HepG2 (cell line): ENCODE results near the gene APC2. TPM values are rescaled to one million over a fixed set of nuclear protein-coding genes. Genes with fewer than 3 reads are reported as not detected.

Experiments used
- FOXP1 ChIP-seq, 2 experiments: fragments of 450-650 bp in 1 of 2; IDR thresholded peaks; 2 replicates each; pipeline ENCODE4 v1.6.1; 2017 to 2018; ENCODE audit warnings: antibody characterized with exemption in 1 of 2
- JDP2 ChIP-seq: sonication (generic); formaldehyde crosslinking; IDR thresholded peaks from 2 replicates; pipeline ENCODE4 v1.8.1; 2022; ENCODE audit warnings: missing genetic modification reagents, borderline replicate concordance
- JUNB ChIP-seq: sonication (generic); formaldehyde crosslinking; IDR thresholded peaks from 2 replicates; pipeline ENCODE4 v1.8.0; 2022; ENCODE audit warnings: missing genetic modification reagents, mild to moderate bottlenecking, borderline replicate concordance
- ZBTB1 ChIP-seq: sonication (generic); formaldehyde crosslinking; IDR thresholded peaks from 2 replicates; pipeline ENCODE4 v1.4.0; 2020; ENCODE audit warnings: missing genetic modification reagents, borderline replicate concordance
- ZNF160 ChIP-seq: sonication (generic); formaldehyde crosslinking; IDR thresholded peaks from 2 replicates; pipeline ENCODE4 v1.8.0; 2022; ENCODE audit warnings: mild to moderate bottlenecking, inconsistent platforms, missing genetic modification reagents
- ZNF230 ChIP-seq: sonication (generic); formaldehyde crosslinking; IDR thresholded peaks from 2 replicates; pipeline ENCODE4 v1.4.0; 2020; ENCODE audit warnings: mild to moderate bottlenecking, missing genetic modification reagents
- ZNF232 ChIP-seq: sonication (generic); formaldehyde crosslinking; IDR thresholded peaks from 2 replicates; pipeline ENCODE4 v1.4.0; 2020; ENCODE audit warnings: missing genetic modification reagents, borderline replicate concordance
- ZNF260 ChIP-seq: sonication (generic); formaldehyde crosslinking; IDR thresholded peaks from 2 replicates; pipeline ENCODE4 v1.4.0; 2020; ENCODE audit warnings: missing genetic modification reagents, low read depth, mild to moderate bottlenecking, borderline replicate concordance
- ZNF430 ChIP-seq: sonication (generic); formaldehyde crosslinking; IDR thresholded peaks from 2 replicates; pipeline ENCODE4 v1.9.0; 2021; ENCODE audit warnings: mild to moderate bottlenecking, missing genetic modification reagents
- ZNF713 ChIP-seq: sonication (generic); formaldehyde crosslinking; IDR thresholded peaks from 2 replicates; pipeline ENCODE4 v1.4.0; 2020; ENCODE audit warnings: mild to moderate bottlenecking, missing genetic modification reagents
- ZNF879 ChIP-seq: sonication (generic); formaldehyde crosslinking; IDR thresholded peaks from 2 replicates; pipeline ENCODE4 v1.8.1; 2023; ENCODE audit warnings: missing genetic modification reagents
- polyA plus RNA-seq, 8 experiments: library from polyadenylated mRNA; depleted of rRNA in 3 of 8; stranded (reverse) in 7 of 8; unstranded in 1 of 8; fragments of >200 nt; fragmentation: Illumina TruSeq in 4 of 8; extraction: Trizol in 4 of 8; gene quantifications; 2 replicates each; pipeline versions ENCODE4 v1.2.1 to v1.2.3, GENCODE V29; 2011 to 2016; ENCODE audit warnings: low read depth in 4 of 8, missing spikeins in 1 of 8, mixed read lengths in 1 of 8; ENCODE audit not compliant: insufficient read depth in 1 of 8
- total RNA-seq, 5 experiments: library from RNA; depleted of rRNA; stranded (reverse); fragments of >200 nt; fragmentation: Illumina TruSeq; extraction: Trizol; gene quantifications; 2 replicates each; pipeline ENCODE4 v1.2.3, GENCODE V29; 2016; ENCODE audit warnings: low read depth in 1 of 5
- TF ChIP-seq, protein P1 (sequence below): sonication (generic); formaldehyde crosslinking; IDR thresholded peaks from 2 replicates; pipeline ENCODE4 v1.4.0; 2020; ENCODE audit warnings: missing genetic modification reagents
- TF ChIP-seq, protein P2 (sequence below): sonication (generic); formaldehyde crosslinking; IDR thresholded peaks from 2 replicates; pipeline ENCODE4 v1.4.0; 2020; ENCODE audit warnings: missing genetic modification reagents
- TF ChIP-seq, protein P3 (sequence below): sonication (generic); formaldehyde crosslinking; IDR thresholded peaks from 2 replicates; pipeline ENCODE4 v1.5.1; 2020; ENCODE audit warnings: missing genetic modification reagents, mild to moderate bottlenecking, borderline replicate concordance
- TF ChIP-seq, protein P4 (sequence below): fragments of 450-650 bp; IDR thresholded peaks from 2 replicates; pipeline ENCODE4 v1.6.1; 2017; ENCODE audit warnings: mild to moderate bottlenecking

The APC2 gene
- total and polyA plus RNA-seq, 2 of the 13 experiments (the other 11 are each of a cell fraction or from before 2014, with no cell fraction given), result 0.08 to 0.22 TPM

DNA sequence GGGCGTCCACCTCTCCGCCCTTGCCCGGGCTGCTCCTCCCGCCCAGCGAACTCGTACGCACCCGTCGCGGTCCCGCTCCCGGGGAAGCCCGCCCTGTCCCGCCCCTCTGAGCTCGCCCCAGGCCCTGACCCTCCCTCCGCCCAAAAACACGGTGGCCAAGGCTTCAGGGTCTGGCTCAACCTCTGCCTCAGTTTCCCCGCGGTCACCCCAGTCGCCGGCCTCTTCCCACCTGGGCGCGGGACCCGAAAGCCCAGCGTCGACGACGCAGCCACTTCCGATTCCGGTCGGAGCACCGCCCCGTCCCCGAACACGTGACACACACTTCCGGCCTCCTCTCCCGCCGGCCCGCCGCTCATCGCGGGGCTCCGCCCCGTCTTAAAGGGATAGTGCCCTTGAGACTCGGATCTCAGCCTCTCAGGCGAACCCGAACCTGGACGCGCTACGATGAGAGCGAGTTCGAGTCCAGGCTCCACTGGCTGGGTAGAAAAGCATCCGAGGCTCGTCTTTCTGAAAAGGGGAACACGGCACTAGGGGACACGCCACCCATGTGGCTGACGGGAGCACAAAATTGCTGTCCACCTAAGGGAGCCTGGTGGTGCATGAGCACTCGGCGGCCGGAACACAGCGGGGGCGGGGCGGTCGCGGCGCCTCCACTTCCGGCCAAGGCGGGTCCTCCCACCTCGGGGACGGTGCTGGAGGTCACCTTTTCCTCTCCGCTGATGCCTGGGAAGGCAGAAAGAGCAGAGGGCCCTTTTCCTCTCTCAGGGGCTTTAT lies 29.2 kb downstream of the APC2 start, which contains the start of gene C19orf25 (continued):
- TF ChIP-seq, protein P1, sequence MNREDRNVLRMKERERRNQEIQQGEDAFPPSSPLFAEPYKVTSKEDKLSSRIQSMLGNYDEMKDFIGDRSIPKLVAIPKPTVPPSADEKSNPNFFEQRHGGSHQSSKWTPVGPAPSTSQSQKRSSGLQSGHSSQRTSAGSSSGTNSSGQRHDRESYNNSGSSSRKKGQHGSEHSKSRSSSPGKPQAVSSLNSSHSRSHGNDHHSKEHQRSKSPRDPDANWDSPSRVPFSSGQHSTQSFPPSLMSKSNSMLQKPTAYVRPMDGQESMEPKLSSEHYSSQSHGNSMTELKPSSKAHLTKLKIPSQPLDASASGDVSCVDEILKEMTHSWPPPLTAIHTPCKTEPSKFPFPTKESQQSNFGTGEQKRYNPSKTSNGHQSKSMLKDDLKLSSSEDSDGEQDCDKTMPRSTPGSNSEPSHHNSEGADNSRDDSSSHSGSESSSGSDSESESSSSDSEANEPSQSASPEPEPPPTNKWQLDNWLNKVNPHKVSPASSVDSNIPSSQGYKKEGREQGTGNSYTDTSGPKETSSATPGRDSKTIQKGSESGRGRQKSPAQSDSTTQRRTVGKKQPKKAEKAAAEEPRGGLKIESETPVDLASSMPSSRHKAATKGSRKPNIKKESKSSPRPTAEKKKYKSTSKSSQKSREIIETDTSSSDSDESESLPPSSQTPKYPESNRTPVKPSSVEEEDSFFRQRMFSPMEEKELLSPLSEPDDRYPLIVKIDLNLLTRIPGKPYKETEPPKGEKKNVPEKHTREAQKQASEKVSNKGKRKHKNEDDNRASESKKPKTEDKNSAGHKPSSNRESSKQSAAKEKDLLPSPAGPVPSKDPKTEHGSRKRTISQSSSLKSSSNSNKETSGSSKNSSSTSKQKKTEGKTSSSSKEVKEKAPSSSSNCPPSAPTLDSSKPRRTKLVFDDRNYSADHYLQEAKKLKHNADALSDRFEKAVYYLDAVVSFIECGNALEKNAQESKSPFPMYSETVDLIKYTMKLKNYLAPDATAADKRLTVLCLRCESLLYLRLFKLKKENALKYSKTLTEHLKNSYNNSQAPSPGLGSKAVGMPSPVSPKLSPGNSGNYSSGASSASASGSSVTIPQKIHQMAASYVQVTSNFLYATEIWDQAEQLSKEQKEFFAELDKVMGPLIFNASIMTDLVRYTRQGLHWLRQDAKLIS (CRISPR knock-in tag), result no peak
- TF ChIP-seq ZNF260 (CRISPR knock-in tag) (no peak), ZNF713 (CRISPR knock-in tag) (no peak; the same call in 1 of the 2 replicates), JUNB (CRISPR knock-in tag) (no peak), FOXP1 (IDR thresholded peaks at IDR 0.05) (no peak), FOXP1 (CRISPR knock-in tag; IDR thresholded peaks at IDR 0.05) (no peak), ZNF430 (CRISPR knock-in tag) (peak; percentile 84; the same call in 1 of the 2 replicates), ZNF160 (CRISPR knock-in tag) (no peak), ZNF232 (no peak), JDP2 (no peak), ZBTB1 (no peak), ZNF230 (CRISPR knock-in tag) (no peak), ZNF879 (no peak)
- TF ChIP-seq, protein P2, sequence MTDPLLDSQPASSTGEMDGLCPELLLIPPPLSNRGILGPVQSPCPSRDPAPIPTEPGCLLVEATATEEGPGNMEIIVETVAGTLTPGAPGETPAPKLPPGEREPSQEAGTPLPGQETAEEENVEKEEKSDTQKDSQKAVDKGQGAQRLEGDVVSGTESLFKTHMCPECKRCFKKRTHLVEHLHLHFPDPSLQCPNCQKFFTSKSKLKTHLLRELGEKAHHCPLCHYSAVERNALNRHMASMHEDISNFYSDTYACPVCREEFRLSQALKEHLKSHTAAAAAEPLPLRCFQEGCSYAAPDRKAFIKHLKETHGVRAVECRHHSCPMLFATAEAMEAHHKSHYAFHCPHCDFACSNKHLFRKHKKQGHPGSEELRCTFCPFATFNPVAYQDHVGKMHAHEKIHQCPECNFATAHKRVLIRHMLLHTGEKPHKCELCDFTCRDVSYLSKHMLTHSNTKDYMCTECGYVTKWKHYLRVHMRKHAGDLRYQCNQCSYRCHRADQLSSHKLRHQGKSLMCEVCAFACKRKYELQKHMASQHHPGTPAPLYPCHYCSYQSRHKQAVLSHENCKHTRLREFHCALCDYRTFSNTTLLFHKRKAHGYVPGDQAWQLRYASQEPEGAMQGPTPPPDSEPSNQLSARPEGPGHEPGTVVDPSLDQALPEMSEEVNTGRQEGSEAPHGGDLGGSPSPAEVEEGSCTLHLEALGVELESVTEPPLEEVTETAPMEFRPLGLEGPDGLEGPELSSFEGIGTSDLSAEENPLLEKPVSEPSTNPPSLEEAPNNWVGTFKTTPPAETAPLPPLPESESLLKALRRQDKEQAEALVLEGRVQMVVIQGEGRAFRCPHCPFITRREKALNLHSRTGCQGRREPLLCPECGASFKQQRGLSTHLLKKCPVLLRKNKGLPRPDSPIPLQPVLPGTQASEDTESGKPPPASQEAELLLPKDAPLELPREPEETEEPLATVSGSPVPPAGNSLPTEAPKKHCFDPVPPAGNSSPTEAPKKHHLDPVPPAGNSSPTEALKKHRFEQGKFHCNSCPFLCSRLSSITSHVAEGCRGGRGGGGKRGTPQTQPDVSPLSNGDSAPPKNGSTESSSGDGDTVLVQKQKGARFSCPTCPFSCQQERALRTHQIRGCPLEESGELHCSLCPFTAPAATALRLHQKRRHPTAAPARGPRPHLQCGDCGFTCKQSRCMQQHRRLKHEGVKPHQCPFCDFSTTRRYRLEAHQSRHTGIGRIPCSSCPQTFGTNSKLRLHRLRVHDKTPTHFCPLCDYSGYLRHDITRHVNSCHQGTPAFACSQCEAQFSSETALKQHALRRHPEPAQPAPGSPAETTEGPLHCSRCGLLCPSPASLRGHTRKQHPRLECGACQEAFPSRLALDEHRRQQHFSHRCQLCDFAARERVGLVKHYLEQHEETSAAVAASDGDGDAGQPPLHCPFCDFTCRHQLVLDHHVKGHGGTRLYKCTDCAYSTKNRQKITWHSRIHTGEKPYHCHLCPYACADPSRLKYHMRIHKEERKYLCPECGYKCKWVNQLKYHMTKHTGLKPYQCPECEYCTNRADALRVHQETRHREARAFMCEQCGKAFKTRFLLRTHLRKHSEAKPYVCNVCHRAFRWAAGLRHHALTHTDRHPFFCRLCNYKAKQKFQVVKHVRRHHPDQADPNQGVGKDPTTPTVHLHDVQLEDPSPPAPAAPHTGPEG, result peak; percentile 74
- TF ChIP-seq, protein P3, sequence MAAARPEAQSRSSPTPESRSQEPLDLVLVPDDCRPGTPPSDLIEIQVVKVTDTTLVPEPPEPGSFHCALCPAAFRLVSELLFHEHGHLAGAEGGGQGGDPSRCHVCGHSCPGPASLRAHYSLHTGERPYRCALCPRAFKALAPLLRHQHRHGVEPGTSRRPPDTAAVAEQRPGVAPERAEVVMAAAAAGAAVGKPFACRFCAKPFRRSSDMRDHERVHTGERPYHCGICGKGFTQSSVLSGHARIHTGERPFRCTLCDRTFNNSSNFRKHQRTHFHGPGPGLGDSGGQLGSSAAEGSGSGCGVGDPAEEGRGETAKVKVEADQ (CRISPR knock-in tag), result no peak
- TF ChIP-seq, protein P4, sequence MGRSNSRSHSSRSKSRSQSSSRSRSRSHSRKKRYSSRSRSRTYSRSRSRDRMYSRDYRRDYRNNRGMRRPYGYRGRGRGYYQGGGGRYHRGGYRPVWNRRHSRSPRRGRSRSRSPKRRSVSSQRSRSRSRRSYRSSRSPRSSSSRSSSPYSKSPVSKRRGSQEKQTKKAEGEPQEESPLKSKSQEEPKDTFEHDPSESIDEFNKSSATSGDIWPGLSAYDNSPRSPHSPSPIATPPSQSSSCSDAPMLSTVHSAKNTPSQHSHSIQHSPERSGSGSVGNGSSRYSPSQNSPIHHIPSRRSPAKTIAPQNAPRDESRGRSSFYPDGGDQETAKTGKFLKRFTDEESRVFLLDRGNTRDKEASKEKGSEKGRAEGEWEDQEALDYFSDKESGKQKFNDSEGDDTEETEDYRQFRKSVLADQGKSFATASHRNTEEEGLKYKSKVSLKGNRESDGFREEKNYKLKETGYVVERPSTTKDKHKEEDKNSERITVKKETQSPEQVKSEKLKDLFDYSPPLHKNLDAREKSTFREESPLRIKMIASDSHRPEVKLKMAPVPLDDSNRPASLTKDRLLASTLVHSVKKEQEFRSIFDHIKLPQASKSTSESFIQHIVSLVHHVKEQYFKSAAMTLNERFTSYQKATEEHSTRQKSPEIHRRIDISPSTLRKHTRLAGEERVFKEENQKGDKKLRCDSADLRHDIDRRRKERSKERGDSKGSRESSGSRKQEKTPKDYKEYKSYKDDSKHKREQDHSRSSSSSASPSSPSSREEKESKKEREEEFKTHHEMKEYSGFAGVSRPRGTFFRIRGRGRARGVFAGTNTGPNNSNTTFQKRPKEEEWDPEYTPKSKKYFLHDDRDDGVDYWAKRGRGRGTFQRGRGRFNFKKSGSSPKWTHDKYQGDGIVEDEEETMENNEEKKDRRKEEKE, result no peak
